Adipose tissue (tissue), 3 donors: ENCODE results near the gene SDHC. TPM values are rescaled to one million over a fixed set of nuclear protein-coding genes. Genes with fewer than 3 reads are reported as not detected.

Experiments
- H3K27ac ChIP-seq: one replicate; pipeline ENCODE4 v1.5.1; 2013; ENCODE audit warnings: low read depth, low read length
- WGBS, 3 donors: extraction: QIAGEN DNeasy Blood & Tissue Kit; methylation state at CpG; one replicate each; pipeline ENCODE4 v1.1.7; 2013; 5-methylcytosine and 5-hydroxymethylcytosine counted together
- polyA plus RNA-seq, 3 donors: library from polyadenylated mRNA; stranded (reverse); fragments of 200-250 nt; gene quantifications; one replicate each; pipeline ENCODE4 v1.2.3, GENCODE V29; 2013
- donor health status: healthy with polysubstance abuse.
- donor health status: Bipolar disorder and iron deficiency.
- donor health status: healthy.

SDHC gene
- polyA plus RNA-seq, result 100 to 1,000 TPM in 2 of 3 donors, 10 to 100 TPM in 1; 76.3 to 230 (median 151) TPM

GRCh38 chr1:161314201-161314981 lies at the start of gene SDHC:
Gene SDHC (plus strand): TSS chr1:161314381. CDS start chr1:161314406, 25 bp downstream.
- 0 to 1% (median 1%) methylated on average over 36 to 45 of the region's 45 CpGs for WGBS, 3 donors
- peak within 1 kb of the TSS; percentile 68 for H3K27ac ChIP-seq

- 79 to 91% (median 80%) methylated on average over 5 of the region's 5 CpGs for WGBS, 3 donors
- H3K27ac ChIP-seq, result no peak overlapping the region
Observed at GRCh38 chr1:161265305-161265704, 48.9 kb upstream of the SDHC start.

- no peak overlapping the region for H3K27ac ChIP-seq
Observed at GRCh38 chr1:161266202-161266601, 48.0 kb upstream of the SDHC start.

GRCh38 chr1:161266836-161267235 lies 47.3 kb upstream of the SDHC start:
- H3K27ac ChIP-seq, result no peak overlapping the region
- 61 to 81% (median 70%) methylated on average over 2 of the region's 2 CpGs for WGBS, 3 donors

More at GRCh38 chr1:161266202-161266601, 48.0 kb upstream of the SDHC start:
- WGBS, 3 donors, result 24 to 65% (median 61%) methylated on average over 3 of the region's 3 CpGs

GRCh38 chr1:161267321-161267720 lies 46.9 kb upstream of the SDHC start:
- 48 to 79% (median 57%) methylated on average over 3 of the region's 3 CpGs for WGBS, 3 donors
- H3K27ac ChIP-seq, result no peak overlapping the region

GRCh38 chr1:161273402-161273801 lies 40.8 kb upstream of the SDHC start:
- H3K27ac ChIP-seq, result no peak overlapping the region
- WGBS, 3 donors, result 39 to 68% (median 59%) methylated on average over 3 of the region's 3 CpGs

GRCh38 chr1:161274874-161275273 lies 39.3 kb upstream of the SDHC start:
- H3K27ac ChIP-seq, result no peak overlapping the region
- 16 to 65% (median 56%) methylated on average over 3 of the region's 3 CpGs for WGBS, 3 donors

- WGBS, 3 donors, result 94 to 98% (median 95%) methylated on average over 1 of the region's 1 CpG
- H3K27ac ChIP-seq, result no peak overlapping the region
Observed at GRCh38 chr1:161282991-161283390, 31.2 kb upstream of the SDHC start.

GRCh38 chr1:161285113-161285512 lies 29.1 kb upstream of the SDHC start:
- 93 to 97% (median 95%) methylated on average over 2 of the region's 2 CpGs for WGBS, 3 donors
- no peak overlapping the region for H3K27ac ChIP-seq

GRCh38 chr1:161285521-161285920 lies 28.7 kb upstream of the SDHC start:
- H3K27ac ChIP-seq, result no peak overlapping the region
- WGBS, 3 donors, result 67 to 77% (median 71%) methylated on average over 5 of the region's 5 CpGs

- H3K27ac ChIP-seq, result no peak overlapping the region
- 89 to 96% (median 91%) methylated on average over 3 of the region's 3 CpGs for WGBS, 3 donors
Observed at GRCh38 chr1:161287482-161288054, 26.6 kb upstream of the SDHC start.

GRCh38 chr1:161290779-161291178 lies 23.4 kb upstream of the SDHC start:
- H3K27ac ChIP-seq, result no peak overlapping the region
- WGBS, 3 donors, result 77 to 80% (median 78%) methylated on average over 1 of the region's 1 CpG

- H3K27ac ChIP-seq, result no peak overlapping the region
Observed at GRCh38 chr1:161297415-161297814, 16.8 kb upstream of the SDHC start.

GRCh38 chr1:161298116-161298515 lies 16.1 kb upstream of the SDHC start:
- H3K27ac ChIP-seq, result no peak overlapping the region
- 85 to 91% (median 91%) methylated on average over 6 of the region's 6 CpGs for WGBS, 3 donors

GRCh38 chr1:161299347-161299746 lies 14.8 kb upstream of the SDHC start:
- no peak overlapping the region for H3K27ac ChIP-seq
- 66 to 75% (median 68%) methylated on average over 9 of the region's 9 CpGs for WGBS, 3 donors

- H3K27ac ChIP-seq, result no peak overlapping the region
- WGBS, 3 donors, result 85 to 97% (median 92%) methylated on average over 4 of the region's 4 CpGs
Observed at GRCh38 chr1:161300478-161300877, 13.7 kb upstream of the SDHC start.

GRCh38 chr1:161304927-161305866 lies 9.0 kb upstream of the SDHC start:
- peak overlapping the region; percentile 28 for H3K27ac ChIP-seq
- 9 to 11% (median 11%) methylated on average over 14 to 17 of the region's 17 CpGs for WGBS, 3 donors

GRCh38 chr1:161305867-161306519 lies 8.2 kb upstream of the SDHC start:
- WGBS, 3 donors, result 1 to 2% (median 1%) methylated on average over 31 of the region's 31 CpGs
- peak overlapping the region; percentile 28 for H3K27ac ChIP-seq
